ENCODE data around the gene LLGL1. TPM values are rescaled to one million over a fixed set of nuclear protein-coding genes. Genes with fewer than 3 reads are reported as not detected.

The LLGL1 gene
- polyA plus RNA-seq, 2 of the 4 experiments (the other 2 are of a cell fraction), result 11.2 to 19.3 TPM

- no peak for TF ChIP-seq SMC3 (IDR thresholded peaks at IDR 0.05)
- TF ChIP-seq CEBPB (IDR thresholded peaks at IDR 0.05), result no peak
- no peak for TF ChIP-seq ZSCAN20 (CRISPR knock-in tag; IDR thresholded peaks at IDR 0.05)
- no peak for TF ChIP-seq RCOR1 (IDR thresholded peaks at IDR 0.05; ENCODE audit: low read depth, low read length)
- no peak for TF ChIP-seq FOSL2 (IDR thresholded peaks at IDR 0.05)
- no peak for TF ChIP-seq FOSL2 (CRISPR knock-in tag; IDR thresholded peaks at IDR 0.05)
- TF ChIP-seq RNF2 (IDR thresholded peaks at IDR 0.05; ENCODE audit: borderline replicate concordance, low read depth), result no peak
- TF ChIP-seq HOXB5 (CRISPR knock-in tag; IDR thresholded peaks at IDR 0.05), result no peak
These were observed 36.2 kb downstream of the LLGL1 start (continued) for GRCh38 chr17:18261659-18262058.

DNA sequence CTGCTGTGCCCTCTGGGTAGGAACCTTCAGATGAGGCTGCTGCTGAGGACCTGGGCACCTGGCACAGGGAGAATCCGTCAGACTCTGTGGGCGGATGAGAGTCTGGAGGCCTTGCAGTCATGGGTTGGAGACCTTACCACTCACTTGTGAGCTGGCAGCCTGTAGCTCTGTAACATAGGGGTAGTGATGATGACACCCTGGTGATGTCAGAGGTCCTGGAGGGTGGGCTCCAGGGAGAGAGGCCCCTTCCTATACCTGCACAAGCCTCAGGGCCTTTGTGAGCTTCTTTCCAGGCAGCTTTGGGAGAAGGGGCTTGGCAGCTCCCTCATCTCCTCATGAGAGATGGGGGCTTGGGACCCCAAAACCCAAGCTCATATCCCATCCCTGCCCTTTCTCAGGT, 36.7 kb downstream of the LLGL1 start:
- H3K27ac ChIP-seq, result no peak overlapping the region

GRCh38 chr17:18262641-18263040, 37.2 kb downstream of the LLGL1 start:
- no peak for FAIRE-seq
- 82% methylated on average over 12 of the region's 12 CpGs for WGBS (ENCODE audit: missing lambda C conversion rate)
- no peak overlapping the region for H3K4me2 ChIP-seq
- H3K27ac ChIP-seq, result no peak overlapping the region
- no peak overlapping the region for H3K4me3 ChIP-seq
- peaks cover 20% of the 10 kb centered on the region for H3K4me1 ChIP-seq
- no peak for ATAC-seq
- ChIA-PET CTCF (interaction anchor here (1.1 to 8.5 kb wide), 6 partner anchors 9 to 121 kb away, joined by 3 to 59 read pairs (median 6); no protein-coding TSS in a partner anchor), POLR2A (no interaction called here)
- no peaks in the 10 kb centered on the region for H3K9me3 ChIP-seq
- TF ChIP-seq TFCP2L1 (CRISPR knock-in tag; IDR thresholded peaks at IDR 0.05) (no peak), RCOR1 (IDR thresholded peaks at IDR 0.05; ENCODE audit: low read depth, low read length) (no peak), MAZ (IDR thresholded peaks at IDR 0.05; ENCODE audit: borderline replicate concordance, low read depth, low read length) (no peak), PBX3 (IDR thresholded peaks at IDR 0.05) (no peak)
- TF ChIP-seq, protein P1, sequence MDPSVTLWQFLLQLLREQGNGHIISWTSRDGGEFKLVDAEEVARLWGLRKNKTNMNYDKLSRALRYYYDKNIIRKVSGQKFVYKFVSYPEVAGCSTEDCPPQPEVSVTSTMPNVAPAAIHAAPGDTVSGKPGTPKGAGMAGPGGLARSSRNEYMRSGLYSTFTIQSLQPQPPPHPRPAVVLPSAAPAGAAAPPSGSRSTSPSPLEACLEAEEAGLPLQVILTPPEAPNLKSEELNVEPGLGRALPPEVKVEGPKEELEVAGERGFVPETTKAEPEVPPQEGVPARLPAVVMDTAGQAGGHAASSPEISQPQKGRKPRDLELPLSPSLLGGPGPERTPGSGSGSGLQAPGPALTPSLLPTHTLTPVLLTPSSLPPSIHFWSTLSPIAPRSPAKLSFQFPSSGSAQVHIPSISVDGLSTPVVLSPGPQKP (IDR thresholded peaks at IDR 0.05; ENCODE audit: low read depth, low read length), result no peak
- DNase-seq (ENCODE audit: low read depth in 1 of 2, low spot score in 1 of 2), result no peak

More for the DNA sequence above, 36.7 kb downstream of the LLGL1 start:
- ChIA-PET POLR2A (no interaction called here), CTCF (interaction anchor here (1.1 to 8.5 kb wide), 6 partner anchors 10 to 120 kb away, joined by 3 to 59 read pairs (median 6); no protein-coding TSS in a partner anchor)
- peaks cover 25% of the 10 kb centered on the region for H3K4me1 ChIP-seq
- DNase-seq (ENCODE audit: low read depth in 1 of 2, low spot score in 1 of 2) (no peak), ATAC-seq (no peak), FAIRE-seq (no peak)
- H3K9me3 ChIP-seq, result no peaks in the 10 kb centered on the region
- 91% methylated on average over 2 of the region's 2 CpGs for WGBS (ENCODE audit: missing lambda C conversion rate)
- TF ChIP-seq ZFP36 (IDR thresholded peaks at IDR 0.05; ENCODE audit: borderline replicate concordance, partially characterized antibody) (no peak), HOXA7 (CRISPR knock-in tag; IDR thresholded peaks at IDR 0.05) (no peak), HDAC2 (IDR thresholded peaks at IDR 0.05) (no peak), CTCF (IDR thresholded peaks at IDR 0.05) (no peak), KDM1A (IDR thresholded peaks at IDR 0.05; ENCODE audit: low read depth) (no peak), HMGXB4 (CRISPR knock-in tag; IDR thresholded peaks at IDR 0.05; ENCODE audit: borderline replicate concordance) (no peak)
- TF ChIP-seq, protein P2, sequence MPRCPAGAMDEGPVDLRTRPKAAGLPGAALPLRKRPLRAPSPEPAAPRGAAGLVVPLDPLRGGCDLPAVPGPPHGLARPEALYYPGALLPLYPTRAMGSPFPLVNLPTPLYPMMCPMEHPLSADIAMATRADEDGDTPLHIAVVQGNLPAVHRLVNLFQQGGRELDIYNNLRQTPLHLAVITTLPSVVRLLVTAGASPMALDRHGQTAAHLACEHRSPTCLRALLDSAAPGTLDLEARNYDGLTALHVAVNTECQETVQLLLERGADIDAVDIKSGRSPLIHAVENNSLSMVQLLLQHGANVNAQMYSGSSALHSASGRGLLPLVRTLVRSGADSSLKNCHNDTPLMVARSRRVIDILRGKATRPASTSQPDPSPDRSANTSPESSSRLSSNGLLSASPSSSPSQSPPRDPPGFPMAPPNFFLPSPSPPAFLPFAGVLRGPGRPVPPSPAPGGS (IDR thresholded peaks at IDR 0.05), result no peak
- peak overlapping the region; percentile 94; the same call in 2 of the 3 replicates for H3K4me2 ChIP-seq
- H3K4me3 ChIP-seq, result no peak overlapping the region

Measured in A549 (cell line).